Colon (tissue), 2 donors: Measurements from ENCODE around the gene MRTFB.

Source experiments
- FAIRE-seq: peaks from 2 replicates; lab custom pipeline; 2012; peaks lifted over from hg19 to GRCh38; lab: Jason Lieb, UNC
- donor health status: control.
- donor health status: control.

Gene MRTFB

GRCh38 chr16:14308368-14308723 lies 237.2 kb downstream of the MRTFB start:
- no peak for FAIRE-seq

- no peak for FAIRE-seq
Measured at GRCh38 chr16:14309001-14309886, 238.1 kb downstream of the MRTFB start.

GRCh38 chr16:14309906-14310305 lies 238.8 kb downstream of the MRTFB start:
- no peak for FAIRE-seq

- FAIRE-seq: no peak
Measured at GRCh38 chr16:14310519-14310991, 239.4 kb downstream of the MRTFB start.

GRCh38 chr16:14314116-14314515 lies 243.0 kb downstream of the MRTFB start:
- no peak for FAIRE-seq

GRCh38 chr16:14315683-14316320 lies 244.7 kb downstream of the MRTFB start:
- FAIRE-seq: no peak
